Medulla oblongata (tissue), 1 donor: ENCODE results near the gene RMC1.
"Not testable (repeated sequence)": the region's sequence is repeated elsewhere in the genome, so short reads cannot be mapped to it uniquely, and the experiment has no call there.

ENCODE experiments used
- DNase-seq: peaks from one replicate; pipeline ENCODE4 v3.0.0-alpha.2; 2015; ENCODE audit errors: extremely low spot score

The RMC1 gene

DNA sequence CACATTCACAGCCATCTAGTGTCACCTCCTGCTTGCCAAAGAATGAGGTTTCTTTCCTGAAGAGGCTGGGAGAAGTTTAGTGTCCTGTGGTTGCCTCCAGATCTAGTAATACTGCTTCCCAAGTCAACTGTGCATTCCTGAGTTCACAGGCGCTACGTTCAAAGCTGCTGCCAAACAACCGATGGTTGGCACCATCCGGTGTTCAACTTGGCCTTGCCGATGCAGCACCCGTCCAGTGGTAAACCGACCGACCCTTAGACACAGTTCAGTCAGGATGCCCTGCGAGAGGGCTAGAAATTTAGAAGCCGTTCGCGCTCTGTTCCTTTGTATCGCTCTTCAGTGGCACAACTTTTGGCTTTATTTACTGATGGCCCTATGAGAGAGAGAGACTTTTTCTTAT lies 28.6 kb downstream of the RMC1 start:
- DNase-seq, result no peak

DNA sequence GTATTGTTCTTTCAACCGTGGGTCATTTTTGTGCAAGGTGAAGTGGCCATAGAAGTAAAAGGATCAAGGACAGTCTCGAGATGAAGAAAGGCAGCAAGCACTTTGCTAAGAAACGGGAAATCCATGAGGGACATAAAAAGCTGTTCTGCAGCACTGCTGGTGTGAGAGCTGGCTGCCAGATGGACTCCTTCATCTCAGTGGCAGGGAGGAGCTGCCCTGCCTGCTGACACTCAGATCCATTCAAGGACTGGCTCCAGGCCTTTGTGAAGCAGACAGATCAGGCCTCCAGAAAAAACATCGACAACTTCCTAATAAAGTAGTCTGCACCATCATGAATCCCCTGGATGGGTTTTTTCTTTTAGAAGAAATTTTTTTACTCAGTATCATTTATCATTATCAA lies 29.5 kb downstream of the RMC1 start:
- DNase-seq, result peak; percentile 46

DNA sequence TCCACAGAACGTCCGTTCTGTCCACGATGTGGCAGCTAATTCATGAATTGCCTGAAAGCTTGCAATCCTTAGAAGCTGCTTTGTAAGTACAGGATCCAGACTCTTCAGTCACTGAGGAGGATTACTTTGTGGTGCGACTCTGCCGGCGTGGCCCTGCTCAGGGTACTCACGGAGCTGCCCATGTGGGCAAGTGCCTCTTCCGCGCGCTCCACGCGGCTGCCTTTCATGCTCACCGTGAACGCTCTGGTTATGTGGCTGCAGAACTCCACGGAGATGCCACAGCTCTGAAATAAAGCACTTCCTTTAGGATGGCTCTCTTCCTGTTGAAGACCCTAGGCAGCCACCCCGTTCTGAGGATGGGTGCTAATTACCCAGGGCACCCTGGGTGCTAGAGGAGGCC lies 31.0 kb downstream of the RMC1 start:
- DNase-seq, result no peak

- DNase-seq, result no peak
Observed at GRCh38 chr18:23536204-23536603, 32.9 kb downstream of the RMC1 start.

- DNase-seq, result no peak
Observed at GRCh38 chr18:23537274-23537673, 34.0 kb downstream of the RMC1 start.

GRCh38 chr18:23538001-23538400 lies 34.7 kb downstream of the RMC1 start:
- DNase-seq, result no peak

GRCh38 chr18:23538870-23539269 lies 35.6 kb downstream of the RMC1 start:
- no peak for DNase-seq

DNA sequence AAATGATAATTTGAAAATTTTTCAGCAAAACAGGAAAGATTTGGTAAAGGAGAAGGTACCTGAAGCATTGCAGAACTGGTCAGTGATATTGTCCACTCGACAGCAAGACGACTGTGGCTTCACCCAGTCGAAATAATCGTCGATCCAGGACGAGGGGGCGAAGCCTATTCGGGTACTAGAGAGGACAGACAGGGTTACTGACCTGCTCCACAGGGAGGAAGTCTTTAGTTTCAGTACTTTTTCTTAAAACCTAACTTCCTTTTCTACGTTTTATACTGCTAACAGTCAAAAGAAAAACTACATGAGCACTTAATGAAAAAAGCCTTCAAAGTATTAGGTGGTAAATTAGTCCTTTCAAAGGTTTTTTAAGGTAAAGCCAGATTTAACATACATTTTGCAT lies 36.0 kb downstream of the RMC1 start:
- DNase-seq, result no peak

DNA sequence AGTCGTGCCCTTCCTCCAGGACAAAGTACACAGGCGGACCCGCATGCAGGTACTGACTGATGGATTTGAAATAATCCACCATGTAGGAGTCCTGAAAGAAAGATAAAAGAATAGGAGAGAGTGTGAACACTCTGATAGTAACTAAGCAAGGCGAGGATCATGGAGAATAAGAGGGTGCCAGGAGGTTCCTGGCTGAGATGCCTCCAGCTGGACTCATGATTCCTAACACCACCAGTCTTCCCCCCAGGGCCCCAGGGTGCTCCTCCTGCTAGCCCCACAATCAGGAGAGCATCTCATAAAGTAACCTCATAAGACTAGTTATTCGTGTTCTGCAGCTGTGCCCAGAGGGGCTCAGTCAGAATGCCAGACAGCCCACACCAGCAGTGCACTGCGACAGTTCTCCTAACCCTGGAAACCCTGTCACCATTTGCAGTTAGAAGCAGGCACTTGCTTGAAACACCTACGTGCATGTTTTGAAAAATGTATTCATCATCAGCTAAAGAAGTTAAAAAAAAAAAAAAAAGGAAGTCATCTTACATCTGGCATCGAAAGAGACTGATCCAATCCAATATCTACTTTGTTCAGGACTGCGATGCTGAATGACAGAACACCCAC lies 36.7 kb downstream of the RMC1 start:
- no peak for DNase-seq

- peak; percentile 85 for DNase-seq
Observed at GRCh38 chr18:23540867-23541266, 37.6 kb downstream of the RMC1 start.

GRCh38 chr18:23541349-23542093 lies 38.2 kb downstream of the RMC1 start:
- DNase-seq, result no peak

- DNase-seq, result peak; percentile 46
Observed at GRCh38 chr18:23542461-23542860, 39.1 kb downstream of the RMC1 start.

- DNase-seq, result no peak
Observed at GRCh38 chr18:23545247-23545789, 42.0 kb downstream of the RMC1 start.

DNA sequence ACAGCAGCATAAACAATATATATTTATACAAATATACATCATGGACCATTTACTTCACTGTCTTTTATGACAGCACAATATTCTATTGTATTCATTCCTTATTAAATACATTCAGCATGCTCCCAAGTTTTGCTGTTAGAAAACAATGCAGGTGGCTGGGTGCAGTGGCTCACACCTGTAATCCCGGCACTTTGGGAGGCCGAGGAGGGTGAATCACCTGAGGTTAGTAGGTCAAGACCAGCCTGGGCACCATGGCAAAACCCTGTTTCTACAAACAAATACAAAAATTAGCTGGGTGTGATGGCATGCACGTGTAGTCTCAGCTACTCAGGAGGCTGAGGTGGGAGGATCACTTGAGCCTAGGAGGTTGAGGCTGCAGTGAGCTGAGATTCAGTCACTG lies 44.0 kb downstream of the RMC1 start:
- DNase-seq, result no peak

DNA sequence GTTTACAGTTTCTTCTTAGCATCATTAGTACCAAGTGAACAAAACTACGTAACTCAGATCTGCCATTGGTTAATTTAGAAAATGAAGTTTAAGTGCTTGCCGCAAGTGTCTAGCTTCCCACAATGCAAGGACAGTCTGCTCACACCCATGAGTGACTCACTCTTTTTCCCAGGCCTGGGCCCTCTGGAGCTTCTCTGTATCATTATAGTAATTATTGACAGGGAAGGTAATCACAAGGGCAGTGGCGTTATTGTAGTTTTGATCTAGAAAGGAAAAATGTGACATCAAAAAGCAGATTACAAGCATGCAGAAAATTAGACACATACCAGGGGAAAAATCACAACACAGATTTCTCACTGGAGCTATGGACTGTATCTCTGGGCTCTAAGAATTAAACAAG lies 44.5 kb downstream of the RMC1 start:
- no peak for DNase-seq

DNA sequence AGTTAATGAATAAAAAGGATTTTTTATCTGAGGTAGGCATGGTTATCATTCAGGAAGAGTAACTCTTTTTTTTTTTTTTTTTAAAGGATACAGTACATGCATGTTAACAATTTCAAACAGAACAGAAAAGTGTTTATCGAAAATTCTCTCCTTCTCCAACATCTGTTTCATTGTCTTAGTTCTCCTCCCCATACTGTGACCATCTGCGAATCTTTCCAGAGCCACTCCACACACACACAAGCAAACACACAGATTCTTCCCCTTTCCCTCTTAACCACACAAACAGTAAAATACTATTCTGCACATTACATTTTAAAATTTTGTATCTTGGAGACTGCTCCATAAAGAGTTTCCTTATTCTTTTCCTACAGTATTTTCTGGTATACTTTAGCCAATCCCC lies 45.0 kb downstream of the RMC1 start:
- no peak for DNase-seq

GRCh38 chr18:23548719-23549118 lies 45.4 kb downstream of the RMC1 start:
- DNase-seq, result no peak

DNA sequence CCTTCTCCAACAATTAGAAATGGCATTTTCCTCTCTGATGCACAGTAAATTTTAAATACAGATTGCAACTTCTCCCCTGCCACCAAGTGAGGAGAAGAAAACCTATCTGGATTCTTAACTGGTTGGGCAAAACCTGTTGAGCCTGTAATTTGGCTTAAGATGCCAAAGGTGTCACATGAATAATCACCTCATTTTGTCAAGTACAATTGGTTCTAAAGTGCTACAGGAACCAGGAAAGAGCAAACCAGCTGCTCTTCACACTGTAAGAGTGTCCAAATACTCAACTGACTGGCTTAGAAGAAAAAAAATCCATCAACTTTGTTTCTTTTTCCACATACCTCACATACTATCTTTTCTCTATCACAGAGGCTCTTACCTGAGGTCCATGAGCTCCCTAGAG lies 47.6 kb downstream of the RMC1 start:
- no peak for DNase-seq

- DNase-seq, result no peak
Observed at GRCh38 chr18:23551978-23552377, 48.7 kb downstream of the RMC1 start.

DNA sequence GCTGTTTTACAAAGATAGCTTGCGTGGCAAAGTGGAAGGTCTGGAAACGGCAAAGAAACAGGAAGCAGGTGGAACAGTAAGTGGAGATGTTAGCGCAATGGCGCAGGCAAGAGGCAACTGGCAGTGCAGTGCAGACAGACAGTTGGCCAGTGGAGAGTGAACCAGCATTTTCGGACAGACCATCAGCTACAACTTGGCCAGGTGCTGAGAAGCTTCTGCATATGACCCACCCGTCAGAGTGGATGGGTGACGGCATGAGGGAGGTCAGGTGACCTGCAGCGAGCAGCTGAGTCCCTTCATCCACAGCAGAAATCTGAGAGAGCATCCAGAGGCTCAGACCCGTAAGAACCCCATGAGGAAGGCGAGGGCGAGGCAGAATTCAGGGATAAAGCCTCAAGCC lies 49.2 kb downstream of the RMC1 start:
- no peak for DNase-seq

DNA sequence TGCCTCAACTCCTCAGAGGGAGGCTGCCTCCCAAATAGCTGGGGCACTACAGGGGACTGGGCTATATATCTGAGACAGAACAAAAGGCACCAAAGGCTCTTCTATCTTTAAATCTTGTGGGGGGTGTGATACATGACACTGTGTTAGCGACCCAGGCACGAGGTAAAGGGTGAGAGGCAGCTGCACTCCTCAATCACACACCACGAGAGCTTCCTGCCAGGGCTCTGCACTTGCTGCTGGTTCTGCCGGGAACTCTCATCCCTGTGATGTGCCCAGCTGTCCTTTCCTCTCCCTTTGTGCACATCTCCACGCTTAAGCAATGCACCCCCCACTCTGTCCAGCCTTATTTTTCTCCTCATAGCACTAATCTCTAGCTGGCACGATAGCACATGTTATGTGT lies 50.6 kb downstream of the RMC1 start:
- DNase-seq, result no peak

DNA sequence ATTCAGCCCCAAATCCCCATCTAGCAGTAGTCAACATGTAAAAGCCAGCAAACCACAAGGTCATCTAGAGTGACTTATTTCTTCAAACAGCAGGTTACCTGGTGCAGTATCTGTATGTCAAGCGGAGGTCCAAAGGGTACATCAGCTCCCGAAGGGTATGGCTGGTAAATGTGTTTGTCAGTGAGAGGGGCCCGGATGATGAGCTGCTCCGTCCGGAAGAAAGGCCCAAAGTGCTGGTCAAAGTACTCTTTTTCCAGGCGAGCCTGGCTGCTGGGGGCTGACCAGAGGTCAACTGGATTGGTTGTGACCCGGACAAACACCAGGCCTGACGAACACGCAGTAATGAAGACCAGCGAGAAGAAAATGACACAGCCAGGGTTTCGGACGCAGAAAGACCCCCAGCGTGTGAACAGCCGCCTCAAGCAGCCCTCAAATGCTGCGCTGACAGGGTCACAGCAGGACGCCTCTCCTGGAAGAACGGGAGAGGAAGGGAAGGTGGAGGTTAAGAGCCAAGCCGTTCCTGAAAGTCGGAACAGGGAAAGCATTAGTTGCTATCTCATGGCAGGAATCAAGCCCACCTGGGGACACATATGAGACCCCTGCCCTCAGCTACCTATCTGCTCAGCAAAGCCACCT lies 53.0 kb downstream of the RMC1 start:
- no peak for DNase-seq

DNA sequence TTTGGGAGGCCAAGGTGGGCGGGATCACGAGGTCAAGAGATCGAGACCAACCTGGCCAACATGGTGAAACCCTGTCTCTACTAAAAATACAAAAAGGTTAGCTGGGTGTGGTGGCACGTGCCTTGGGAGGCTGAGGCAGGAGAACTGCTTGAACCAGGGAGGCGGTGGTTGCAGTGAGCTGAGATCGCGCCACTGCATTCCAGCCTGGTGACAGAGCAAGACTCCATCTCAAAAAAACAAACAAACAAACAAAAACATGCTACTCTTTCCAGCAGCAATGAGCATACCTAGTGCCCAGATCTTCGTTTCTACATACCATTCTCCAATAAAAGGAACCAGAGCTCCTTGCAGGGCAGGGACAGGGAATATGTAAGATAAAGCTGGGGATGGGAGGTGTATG lies 54.2 kb downstream of the RMC1 start:
- DNase-seq, result not testable (repeated sequence)
